GM23338 (cell line): ENCODE measurements around the gene GRK5.

Source experiments
- CTCF ChIP-seq, 2 experiments: fragments of 200-600 bp in 1 of 2; sonication (generic) in 1 of 2; conservative IDR thresholded peaks; 2 replicates each; pipeline versions ENCODE4 v1.5.1 to v1.6.1; 2016 to 2017; ENCODE audit warnings: antibody characterized with exemption in 2 of 2, low read depth in 2 of 2, mild to moderate bottlenecking in 2 of 2, moderate library complexity in 1 of 2
- EZH2 ChIP-seq: fragments of 200-600 bp; sonication (generic); IDR thresholded peaks from one replicate; pipeline ENCODE4 v1.8.0; 2017; ENCODE audit warnings: antibody characterized with exemption, mild to moderate bottlenecking, low read depth; ENCODE audit not compliant: unreplicated experiment
- EZH2phosphoT487 ChIP-seq: fragments of 200-600 bp; sonication (generic); IDR thresholded peaks from one replicate; pipeline ENCODE4 v1.8.1; 2018; ENCODE audit warnings: antibody characterized with exemption; ENCODE audit not compliant: unreplicated experiment
- JUNB ChIP-seq: IDR thresholded peaks from one replicate; pipeline ENCODE4 v1.6.1; 2016; ENCODE audit warnings: antibody characterized with exemption; ENCODE audit not compliant: unreplicated experiment
- TF ChIP-seq, protein P1 (sequence below): IDR thresholded peaks from one replicate; pipeline ENCODE4 v1.6.1; 2018; ENCODE audit warnings: antibody characterized with exemption; ENCODE audit not compliant: unreplicated experiment

GRCh38 chr10:119273413-119273812 lies 66.0 kb downstream of the GRK5 start:
- no peak for TF ChIP-seq CTCF (conservative IDR thresholded peaks at IDR 0.05; ENCODE audit: low read depth in 2 of 2)
- TF ChIP-seq EZH2phosphoT487, result no peak
- TF ChIP-seq EZH2, result no peak
- no peak for TF ChIP-seq JUNB
- TF ChIP-seq, protein P1, sequence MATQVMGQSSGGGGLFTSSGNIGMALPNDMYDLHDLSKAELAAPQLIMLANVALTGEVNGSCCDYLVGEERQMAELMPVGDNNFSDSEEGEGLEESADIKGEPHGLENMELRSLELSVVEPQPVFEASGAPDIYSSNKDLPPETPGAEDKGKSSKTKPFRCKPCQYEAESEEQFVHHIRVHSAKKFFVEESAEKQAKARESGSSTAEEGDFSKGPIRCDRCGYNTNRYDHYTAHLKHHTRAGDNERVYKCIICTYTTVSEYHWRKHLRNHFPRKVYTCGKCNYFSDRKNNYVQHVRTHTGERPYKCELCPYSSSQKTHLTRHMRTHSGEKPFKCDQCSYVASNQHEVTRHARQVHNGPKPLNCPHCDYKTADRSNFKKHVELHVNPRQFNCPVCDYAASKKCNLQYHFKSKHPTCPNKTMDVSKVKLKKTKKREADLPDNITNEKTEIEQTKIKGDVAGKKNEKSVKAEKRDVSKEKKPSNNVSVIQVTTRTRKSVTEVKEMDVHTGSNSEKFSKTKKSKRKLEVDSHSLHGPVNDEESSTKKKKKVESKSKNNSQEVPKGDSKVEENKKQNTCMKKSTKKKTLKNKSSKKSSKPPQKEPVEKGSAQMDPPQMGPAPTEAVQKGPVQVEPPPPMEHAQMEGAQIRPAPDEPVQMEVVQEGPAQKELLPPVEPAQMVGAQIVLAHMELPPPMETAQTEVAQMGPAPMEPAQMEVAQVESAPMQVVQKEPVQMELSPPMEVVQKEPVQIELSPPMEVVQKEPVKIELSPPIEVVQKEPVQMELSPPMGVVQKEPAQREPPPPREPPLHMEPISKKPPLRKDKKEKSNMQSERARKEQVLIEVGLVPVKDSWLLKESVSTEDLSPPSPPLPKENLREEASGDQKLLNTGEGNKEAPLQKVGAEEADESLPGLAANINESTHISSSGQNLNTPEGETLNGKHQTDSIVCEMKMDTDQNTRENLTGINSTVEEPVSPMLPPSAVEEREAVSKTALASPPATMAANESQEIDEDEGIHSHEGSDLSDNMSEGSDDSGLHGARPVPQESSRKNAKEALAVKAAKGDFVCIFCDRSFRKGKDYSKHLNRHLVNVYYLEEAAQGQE, result no peak
